Measurements from ENCODE around the gene TNFRSF4. TPM values are rescaled to one million over a fixed set of nuclear protein-coding genes. Genes with fewer than 3 reads are reported as not detected.

The TNFRSF4 gene
- total RNA-seq, 4 donors from 2014 or later: 2.4 to 10.7 (median 5.9) TPM

GRCh38 chr1:1169429-1170214 is 44.3 kb downstream of the TNFRSF4 start:
- TF ChIP-seq CTCF (IDR thresholded peaks at IDR 0.05): no peak
- ATAC-seq (ENCODE audit: low FRiP score) (no peak), DNase-seq (ENCODE audit: low spot score) (no peak)

- DNase-seq (ENCODE audit: low spot score) (no peak), ATAC-seq (ENCODE audit: low FRiP score) (no peak)
- no peak for TF ChIP-seq CTCF (IDR thresholded peaks at IDR 0.05)
Measured at GRCh38 chr1:1168451-1169411, 45.2 kb downstream of the TNFRSF4 start.

GRCh38 chr1:1167841-1168450 is 46.0 kb downstream of the TNFRSF4 start:
- TF ChIP-seq CTCF (IDR thresholded peaks at IDR 0.05): no peak
- ATAC-seq (ENCODE audit: low FRiP score): no peak
- no peak for DNase-seq (ENCODE audit: low spot score)

GRCh38 chr1:1167398-1167821 is 46.5 kb downstream of the TNFRSF4 start:
- DNase-seq (ENCODE audit: low spot score): no peak
- no peak for TF ChIP-seq CTCF (IDR thresholded peaks at IDR 0.05)
- ATAC-seq (ENCODE audit: low FRiP score): no peak

GRCh38 chr1:1166642-1167397 is 47.1 kb downstream of the TNFRSF4 start:
- no peak for TF ChIP-seq CTCF (IDR thresholded peaks at IDR 0.05)
- DNase-seq (ENCODE audit: low spot score) (no peak), ATAC-seq (ENCODE audit: low FRiP score) (no peak)

GRCh38 chr1:1165900-1166421 is 48.0 kb downstream of the TNFRSF4 start:
- no peak for DNase-seq (ENCODE audit: low spot score)
- no peak for ATAC-seq (ENCODE audit: low FRiP score)
- no peak for TF ChIP-seq CTCF (IDR thresholded peaks at IDR 0.05)

Measured in omental fat pad (tissue), 4 donors.